ENCODE measurements around the gene HSPB2. TPM values are rescaled to one million over a fixed set of nuclear protein-coding genes. Genes with fewer than 3 reads are reported as not detected.

The HSPB2 gene
- total and polyA plus RNA-seq, 10 of the 15 experiments (the other 5 are each of a cell fraction or from before 2014, with no cell fraction given), result not detected

GRCh38 chr11:111925953-111926352 is 13.4 kb downstream of the HSPB2 start:
- TF ChIP-seq TAF1 (IDR thresholded peaks at IDR 0.05; ENCODE audit: borderline replicate concordance, low read depth, low read length) (no peak), BMI1 (IDR thresholded peaks at IDR 0.05; ENCODE audit: borderline replicate concordance) (no peak)
- in situ Hi-C loops (cut with MboI), result no loop called here
- WGBS (ENCODE audit: insufficient coverage, insufficient replicate concordance, low lambda C conversion rate, missing lambda C conversion rate), result 94% methylated on average over 16 of the region's 16 CpGs

GRCh38 chr11:111926505-111927391 is 14.2 kb downstream of the HSPB2 start:
- 1% methylated on average over 34 of the region's 47 CpGs for WGBS (ENCODE audit: insufficient coverage, insufficient replicate concordance, low lambda C conversion rate, missing lambda C conversion rate)
- RAD21 ChIA-PET (ENCODE audit: unreplicated experiment), result interaction anchor here (0.7 to 1.7 kb wide), 14 partner anchors 9 to 353 kb away, joined by 3 to 9 read pairs (median 4); partner anchors contain the start of genes ALG9, BCO2 and PPP2R1B
- TF ChIP-seq POLR2AphosphoS5 (IDR thresholded peaks at IDR 0.05; ENCODE audit: low read length) (peak; percentile 49; the same call in 1 of the 2 replicates), HDGF (IDR thresholded peaks at IDR 0.05) (no peak), MAX (IDR thresholded peaks at IDR 0.05; ENCODE audit: low read depth, low read length) (peak; percentile 44; the same call in 1 of the 2 replicates), SP1 (IDR thresholded peaks at IDR 0.05; ENCODE audit: low read depth, low read length) (peak; percentile 14), SMAD1 (IDR thresholded peaks at IDR 0.05; ENCODE audit: low read depth, partially characterized antibody) (no peak), POLR2A (IDR thresholded peaks at IDR 0.05; ENCODE audit: low read depth, low read length) (peak; percentile 79), CEBPB (IDR thresholded peaks at IDR 0.05; ENCODE audit: borderline replicate concordance in 1 of 2, low read depth in 2 of 2, low read length in 2 of 2) (no peak), ZBTB11 (CRISPR knock-in tag; IDR thresholded peaks at IDR 0.05) (no peak)

More at GRCh38 chr11:111925953-111926352, 13.4 kb downstream of the HSPB2 start:
- intact Hi-C loops (cut with micrococcal nuclease; ENCODE audit: unreplicated experiment), result loop anchor here (2.0 kb wide), 2 partner anchors 47 to 161 kb away; partner anchors contain the start of genes CFAP68, FDXACB1, SDHD and TIMM8B
- Histone ChIP-seq H3K36me3 (ENCODE audit: control insufficient read depth in 2 of 2, insufficient read depth in 2 of 2, low read length in 1 of 2) (no peaks in the 10 kb centered on the region), H3K4me1 (ENCODE audit: control insufficient read depth, insufficient read depth, low read length) (peaks cover 10% of the 10 kb centered on the region), H3K9me3 (replicated peaks; ENCODE audit: control insufficient read depth, insufficient read depth, low read length) (no peaks in the 10 kb centered on the region), H3K27me3 (replicated peaks in 1 of 2; ENCODE audit: control insufficient read depth in 2 of 2, insufficient read depth in 2 of 2, low read length in 1 of 2) (no peaks in the 10 kb centered on the region; a peak in 1 of 4 replicates), H3K4me3 (no peak overlapping the region), H3K9ac (ENCODE audit: control insufficient read depth, insufficient read depth, low read length) (no peak overlapping the region), H3K79me2 (ENCODE audit: control insufficient read depth, insufficient read depth, low read length) (no peaks in the 10 kb centered on the region), H3K27ac (ENCODE audit: control insufficient read depth, insufficient read depth) (no peak overlapping the region), H2AFZ (ENCODE audit: control insufficient read depth, low read depth, low read length) (peak overlapping the region; percentile 91), H3K4me2 (ENCODE audit: control insufficient read depth, insufficient read depth) (peak overlapping the region; percentile 95), H4K20me1 (ENCODE audit: control insufficient read depth, insufficient read depth) (no peaks in the 10 kb centered on the region)
- DNase-seq (ENCODE audit: low read depth, low spot score), result no peak
- no TSS peak for BruUV-seq (replicated peaks)
- no peak for FAIRE-seq
- ChIA-PET RAD21 (ENCODE audit: unreplicated experiment) (interaction anchor here (0.9 to 1.6 kb wide), 3 partner anchors 10 to 71 kb away, joined by 3 to 9 read pairs (median 9); no protein-coding TSS in a partner anchor), POLR2A (interaction anchor here (0.8 to 1.6 kb wide), 6 partner anchors 10 to 166 kb away, joined by 3 to 6 read pairs (median 4); partner anchors contain the start of genes SDHD and TIMM8B), CTCF (interaction anchor here (1.0 to 1.8 kb wide), 7 partner anchors 14 to 161 kb away, joined by 3 to 8 read pairs (median 5); partner anchors contain the start of genes ALG9, CRYAB, SDHD and TIMM8B), SMC1A (ENCODE audit: uncharacterized antibody, unreplicated experiment) (interaction anchor here (0.7 to 2.9 kb wide), 6 partner anchors 9 to 163 kb away, joined by 3 to 9 read pairs (median 4); partner anchors contain the start of gene ALG9)
- no peak for ATAC-seq

More at GRCh38 chr11:111926505-111927391, 14.2 kb downstream of the HSPB2 start:
- peaks cover 10% of the 10 kb centered on the region for H3K4me1 ChIP-seq (ENCODE audit: control insufficient read depth, insufficient read depth, low read length)
- SMC1A ChIA-PET (ENCODE audit: uncharacterized antibody, unreplicated experiment), result interaction anchor here (0.6 to 2.9 kb wide), 13 partner anchors 9 to 354 kb away, joined by 3 to 9 read pairs (median 3); partner anchors contain the start of gene ALG9
- DNase-seq (ENCODE audit: low read depth, low spot score) (peak; percentile 84), FAIRE-seq (peak; percentile 95), ATAC-seq (peak; percentile 98)
- in situ Hi-C loops (cut with MboI) (no loop called here), intact Hi-C loops (cut with micrococcal nuclease; ENCODE audit: unreplicated experiment) (loop anchor here (2.0 kb wide), 2 partner anchors 48 to 160 kb away; partner anchors contain the start of genes CFAP68, FDXACB1, SDHD and TIMM8B)
- peak overlapping the region; percentile 66 for H3K4me3 ChIP-seq
- H3K27ac ChIP-seq (ENCODE audit: control insufficient read depth, insufficient read depth), result peak overlapping the region; percentile 66
- peak overlapping the region; percentile 59 for H3K9ac ChIP-seq (ENCODE audit: control insufficient read depth, insufficient read depth, low read length)
- BruUV-seq (replicated peaks), result TSS peak; percentile 92
- POLR2A ChIA-PET, result interaction anchor here (0.6 to 1.6 kb wide), 11 partner anchors 9 to 167 kb away, joined by 3 to 6 read pairs (median 4); partner anchors contain the start of genes ALG9, DIXDC1, SDHD and TIMM8B
- peak overlapping the region; percentile 91 for H2AFZ ChIP-seq (ENCODE audit: control insufficient read depth, low read depth, low read length)
- no peaks in the 10 kb centered on the region for H3K79me2 ChIP-seq (ENCODE audit: control insufficient read depth, insufficient read depth, low read length)
- no peaks in the 10 kb centered on the region; a peak in 1 of 4 replicates for H3K27me3 ChIP-seq (replicated peaks in 1 of 2; ENCODE audit: control insufficient read depth in 2 of 2, insufficient read depth in 2 of 2, low read length in 1 of 2)
- CTCF ChIA-PET, result interaction anchor here (0.6 to 1.8 kb wide), 19 partner anchors 9 to 354 kb away, joined by 3 to 11 read pairs (median 4); partner anchors contain the start of genes ALG9, C11orf52, CRYAB and SDHD
- no peaks in the 10 kb centered on the region for H3K36me3 ChIP-seq (ENCODE audit: control insufficient read depth in 2 of 2, insufficient read depth in 2 of 2, low read length in 1 of 2)
- no peaks in the 10 kb centered on the region for H4K20me1 ChIP-seq (ENCODE audit: control insufficient read depth, insufficient read depth)
- H3K4me2 ChIP-seq (ENCODE audit: control insufficient read depth, insufficient read depth), result peak overlapping the region; percentile 95
- H3K9me3 ChIP-seq (replicated peaks; ENCODE audit: control insufficient read depth, insufficient read depth, low read length), result no peaks in the 10 kb centered on the region
